Ascending aorta (tissue), 2 donors: Measurements from ENCODE around the gene FSTL3. TPM values are rescaled to one million over a fixed set of nuclear protein-coding genes. Genes with fewer than 3 reads are reported as not detected.

Experiments
- DNase-seq, 2 donors: peaks; one replicate each; pipeline ENCODE4 v3.0.0-alpha.2; 2019; ENCODE audit warnings: low spot score in 2 of 2
- H3K27ac ChIP-seq, 2 donors: fragments of 200-600 bp; sonication (generic); one replicate each; pipeline ENCODE4 v1.5.1; 2016 to 2017; ENCODE audit warnings: mild to moderate bottlenecking in 1 of 2
- H3K27me3 ChIP-seq: fragments of 200-600 bp; sonication (generic); one replicate; pipeline ENCODE4 v1.5.1; 2017
- H3K36me3 ChIP-seq, 2 donors: fragments of 200-600 bp; sonication (generic); one replicate each; pipeline ENCODE4 v1.5.1; 2016
- H3K4me1 ChIP-seq, 2 donors: fragments of 200-600 bp; sonication (generic); one replicate each; pipeline ENCODE4 v1.5.1; 2016 to 2017; ENCODE audit warnings: mild to moderate bottlenecking in 1 of 2
- H3K4me3 ChIP-seq, 2 donors: fragments of 200-600 bp; sonication (generic); one replicate each; pipeline ENCODE4 v1.5.1; 2016 to 2017; ENCODE audit warnings: mild to moderate bottlenecking in 1 of 2
- H3K9me3 ChIP-seq, 2 donors: fragments of 200-600 bp; sonication (generic); one replicate each; pipeline ENCODE4 v1.5.1; 2016
- intact Hi-C: fragments of 100-400 bp; cut with DNase I; formaldehyde crosslinking; loops from one replicate; pipeline ENCODE4 v1.15.1; 2023
- total RNA-seq: library from RNA; depleted of rRNA; stranded (reverse); fragments of >200 nt; gene quantifications from one replicate; pipeline ENCODE4 v1.1.0, GENCODE V29; 2016
- TF ChIP-seq, protein P1 (sequence below), 3 experiments: fragments of 200-600 bp in 2 of 3; fragments of 450-650 bp in 1 of 3; sonication (generic) in 2 of 3; IDR thresholded peaks; one replicate each; pipeline ENCODE4 v1.5.1; 2016 to 2019; ENCODE audit warnings: antibody characterized with exemption in 3 of 3, mild to moderate bottlenecking in 1 of 3, moderate library complexity in 1 of 3

The FSTL3 gene
- total RNA-seq, 1 donor from 2014 or later, result 541 TPM

DNA sequence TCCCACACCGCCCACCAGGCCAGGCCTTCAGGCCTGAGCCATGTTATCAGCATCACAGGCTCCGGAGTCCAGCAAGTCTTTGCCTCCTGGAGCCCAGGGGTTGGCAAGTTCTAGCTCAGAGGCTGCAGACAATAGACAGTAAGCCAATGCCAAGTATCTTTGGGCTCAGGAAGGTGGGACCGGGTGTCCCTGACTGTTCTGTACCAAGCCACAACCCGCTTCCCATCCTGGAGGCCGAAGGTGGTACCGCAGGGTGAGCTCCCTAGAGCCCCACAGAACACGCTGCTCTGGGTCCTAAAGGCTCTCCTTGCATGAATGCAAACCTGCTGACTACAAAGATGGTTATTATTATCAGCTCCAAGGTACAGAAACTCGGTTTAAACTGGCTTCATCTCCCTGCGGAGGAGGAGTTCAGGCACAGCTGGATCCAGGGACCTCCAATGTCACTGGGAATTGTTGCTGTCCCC lies 5.5 kb upstream of the FSTL3 start:
- H3K4me1 ChIP-seq, result peaks cover 0 to 2% of the 10 kb centered on the region in 2 donors
- H3K27ac ChIP-seq, result no peak overlapping the region
- TF ChIP-seq, protein P1, sequence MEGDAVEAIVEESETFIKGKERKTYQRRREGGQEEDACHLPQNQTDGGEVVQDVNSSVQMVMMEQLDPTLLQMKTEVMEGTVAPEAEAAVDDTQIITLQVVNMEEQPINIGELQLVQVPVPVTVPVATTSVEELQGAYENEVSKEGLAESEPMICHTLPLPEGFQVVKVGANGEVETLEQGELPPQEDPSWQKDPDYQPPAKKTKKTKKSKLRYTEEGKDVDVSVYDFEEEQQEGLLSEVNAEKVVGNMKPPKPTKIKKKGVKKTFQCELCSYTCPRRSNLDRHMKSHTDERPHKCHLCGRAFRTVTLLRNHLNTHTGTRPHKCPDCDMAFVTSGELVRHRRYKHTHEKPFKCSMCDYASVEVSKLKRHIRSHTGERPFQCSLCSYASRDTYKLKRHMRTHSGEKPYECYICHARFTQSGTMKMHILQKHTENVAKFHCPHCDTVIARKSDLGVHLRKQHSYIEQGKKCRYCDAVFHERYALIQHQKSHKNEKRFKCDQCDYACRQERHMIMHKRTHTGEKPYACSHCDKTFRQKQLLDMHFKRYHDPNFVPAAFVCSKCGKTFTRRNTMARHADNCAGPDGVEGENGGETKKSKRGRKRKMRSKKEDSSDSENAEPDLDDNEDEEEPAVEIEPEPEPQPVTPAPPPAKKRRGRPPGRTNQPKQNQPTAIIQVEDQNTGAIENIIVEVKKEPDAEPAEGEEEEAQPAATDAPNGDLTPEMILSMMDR (IDR thresholded peaks at IDR 0.05), result no peak
- H3K9me3 ChIP-seq, result no peaks in the 10 kb centered on the region
- H3K4me3 ChIP-seq, result no peak overlapping the region
- intact Hi-C loops, result loop anchor here (10.0 kb wide), 1 partner anchor 314 kb away; the partner anchor contains the start of gene WDR18
- no peaks in the 10 kb centered on the region for H3K27me3 ChIP-seq
- no peaks in the 10 kb centered on the region for H3K36me3 ChIP-seq
- DNase-seq, result no peak

DNA sequence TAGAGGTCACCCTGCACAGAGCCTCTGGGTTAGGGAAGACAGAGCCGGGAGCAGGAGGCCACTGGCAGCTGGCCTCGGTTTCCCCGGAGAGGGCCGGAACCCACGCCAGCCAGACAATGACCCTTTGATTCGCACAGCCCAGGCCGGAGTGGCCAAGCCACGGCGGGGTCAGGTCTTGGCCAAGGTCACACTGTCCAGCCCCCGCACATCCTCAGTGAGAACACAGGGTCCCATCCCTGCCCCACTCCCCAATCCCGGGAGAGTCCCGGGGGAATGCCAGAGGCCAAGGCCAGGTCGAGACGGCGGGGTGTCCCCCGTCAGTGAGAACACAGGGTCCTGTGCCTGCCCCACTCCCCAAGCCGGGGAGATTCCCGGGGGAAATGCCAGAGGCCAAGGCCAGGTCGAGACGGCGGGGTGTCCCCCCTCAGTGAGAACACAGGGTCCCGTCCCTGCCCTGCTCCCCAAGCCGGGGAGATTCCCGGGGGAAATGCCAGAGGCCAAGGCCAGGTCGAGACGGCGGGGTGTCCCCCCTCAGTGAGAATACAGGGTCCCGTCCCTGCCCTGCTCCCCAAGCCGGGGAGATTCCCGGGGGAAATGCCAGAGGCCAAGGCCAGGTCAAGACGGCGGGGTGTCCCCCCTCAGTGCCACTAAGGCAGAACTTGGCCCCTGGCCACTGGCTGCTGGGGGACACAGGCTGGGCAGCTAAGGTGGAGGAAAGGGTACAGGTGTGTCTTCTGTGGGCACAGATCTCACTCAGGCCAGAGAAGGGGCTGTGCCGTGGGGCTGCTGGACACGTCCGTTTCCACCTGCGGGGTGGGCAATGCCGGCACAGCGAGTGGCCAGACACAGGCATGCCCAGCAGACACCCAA lies 1.7 kb upstream of the FSTL3 start:
- H3K4me1 ChIP-seq, result peaks cover 9 to 21% of the 10 kb centered on the region in 2 donors

DNA sequence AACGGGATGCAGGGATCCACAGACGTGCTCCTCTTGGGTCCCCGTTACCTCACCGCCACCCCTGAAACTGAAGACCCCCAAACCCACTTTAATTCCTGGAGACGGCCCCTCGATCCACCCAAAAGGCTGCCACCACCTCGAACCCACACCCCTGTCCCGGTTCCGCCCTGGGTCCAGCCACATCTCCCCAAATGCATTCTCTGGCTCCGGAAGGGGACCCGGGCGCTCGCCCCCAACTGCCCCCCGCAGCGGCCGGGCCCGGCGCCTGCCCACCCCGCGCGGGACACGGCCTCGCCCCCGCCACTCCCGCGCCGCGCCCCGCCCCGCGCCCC lies 219 bp upstream of the FSTL3 start:
- DNase-seq, result no peak
- peak overlapping the region; percentile 84 to 88 for H3K4me3 ChIP-seq
- H3K36me3 ChIP-seq, result no peaks in the 10 kb centered on the region
- peaks cover 9 to 21% of the 10 kb centered on the region in 2 donors for H3K4me1 ChIP-seq
- H3K27me3 ChIP-seq, result no peaks in the 10 kb centered on the region
- no peaks in the 10 kb centered on the region for H3K9me3 ChIP-seq
- H3K27ac ChIP-seq, result peak overlapping the region; percentile 97 to 98
- intact Hi-C loops, result loop anchor here (2.0 to 10.0 kb wide), 2 partner anchors 121 to 309 kb away; partner anchors contain the start of genes PTBP1 and WDR18
- TF ChIP-seq, protein P1 (IDR thresholded peaks at IDR 0.05), result no peak

More for the DNA sequence above, 1.7 kb upstream of the FSTL3 start:
- intact Hi-C loops, result loop anchor here (10.0 kb wide), 1 partner anchor 310 kb away; the partner anchor contains the start of gene WDR18
- no peaks in the 10 kb centered on the region for H3K36me3 ChIP-seq
- H3K9me3 ChIP-seq, result no peaks in the 10 kb centered on the region
- H3K27ac ChIP-seq, result peak overlapping the region in 1 of 2 donors; percentile 97
- no peak for DNase-seq
- H3K4me3 ChIP-seq, result no peak overlapping the region
- TF ChIP-seq, protein P1 (IDR thresholded peaks at IDR 0.05), result no peak
- H3K27me3 ChIP-seq, result no peaks in the 10 kb centered on the region

- H3K4me3 ChIP-seq, result peak overlapping the region; percentile 84 to 88
- no peaks in the 10 kb centered on the region for H3K9me3 ChIP-seq
- H3K27ac ChIP-seq, result peak overlapping the region; percentile 97 to 98
- H3K27me3 ChIP-seq, result no peaks in the 10 kb centered on the region
- H3K36me3 ChIP-seq, result peaks cover 0 to 8% of the 10 kb centered on the region in 2 donors
- peak; percentile 82 to 96 for DNase-seq
- TF ChIP-seq, protein P1 (IDR thresholded peaks at IDR 0.05), result no peak
- H3K4me1 ChIP-seq, result peaks cover 9 to 21% of the 10 kb centered on the region in 2 donors
- intact Hi-C loops, result loop anchor here (1.0 to 10.0 kb wide), 3 partner anchors 14 to 308 kb away; partner anchors contain the start of genes PTBP1, RNF126 and WDR18
These were observed 1.0 kb downstream of the FSTL3 start for GRCh38 chr19:677201-677600.

DNA sequence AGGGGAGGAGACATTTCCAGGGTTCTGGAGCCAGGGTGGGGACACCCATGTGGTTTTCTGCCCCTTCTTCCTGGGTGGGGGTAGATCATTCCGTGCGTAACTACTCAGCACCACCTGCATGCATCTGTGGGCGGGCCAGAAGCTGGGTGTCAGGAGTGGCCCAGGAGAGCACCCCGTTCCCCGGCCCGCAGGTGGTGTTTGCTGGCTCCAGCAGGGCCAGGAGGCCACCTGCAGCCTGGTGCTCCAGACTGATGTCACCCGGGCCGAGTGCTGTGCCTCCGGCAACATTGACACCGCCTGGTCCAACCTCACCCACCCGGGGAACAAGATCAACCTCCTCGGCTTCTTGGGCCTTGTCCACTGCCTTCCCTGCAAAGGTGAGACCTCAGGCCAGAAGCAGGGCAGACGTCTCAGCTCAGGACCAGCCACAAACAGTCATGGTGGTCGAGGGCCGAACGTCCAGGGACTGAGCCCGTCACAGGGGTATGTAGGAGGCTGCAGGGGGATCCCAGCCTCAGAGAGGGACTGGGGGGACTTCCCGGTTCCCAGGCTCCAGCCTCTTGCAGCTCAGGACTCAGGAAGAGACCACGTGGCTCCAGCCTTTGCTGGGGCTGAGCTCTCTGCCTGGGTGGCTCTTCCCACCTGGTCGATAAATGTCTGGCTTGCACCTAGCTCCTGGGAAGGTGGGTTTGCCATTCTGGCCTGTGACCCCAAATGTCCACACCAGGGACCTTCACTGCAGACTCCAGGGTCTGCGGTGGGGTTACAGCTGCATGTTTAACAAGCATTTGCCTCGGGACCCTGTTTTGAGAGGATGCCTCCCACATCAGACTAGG lies 1.6 kb downstream of the FSTL3 start:
- Histone ChIP-seq H3K27ac (peak overlapping the region; percentile 97 to 98), H3K4me1 (peaks cover 9 to 21% of the 10 kb centered on the region in 2 donors), H3K4me3 (peak overlapping the region; percentile 84 to 88), H3K27me3 (no peaks in the 10 kb centered on the region), H3K36me3 (peaks cover 0 to 8% of the 10 kb centered on the region in 2 donors), H3K9me3 (no peaks in the 10 kb centered on the region)
- TF ChIP-seq, protein P1 (IDR thresholded peaks at IDR 0.05), result no peak
- intact Hi-C loops, result loop anchor here (1.0 to 10.0 kb wide), 3 partner anchors 15 to 307 kb away; partner anchors contain the start of genes PTBP1, RNF126 and WDR18
- no peak for DNase-seq
